DND-41 (cell line): ENCODE data around the gene LEMD1.

Experiments used
- ATAC-seq: fragments of 200-7000 bp; cut with Tn5 transposase; 3 replicates; pipeline ENCODE4 v1.9.1; 2021; ENCODE audit warnings: low read depth; ENCODE audit not compliant: insufficient read depth
- DNase-seq: peaks from one replicate; pipeline ENCODE4 v3.0.0-alpha.2; 2020
- H2AFZ ChIP-seq: 2 replicates; pipeline ENCODE4 v1.6.0; 2012; ENCODE audit warnings: low read depth, low read length
- H3K27ac ChIP-seq: 2 replicates; pipeline ENCODE4 v1.5.1; 2012; ENCODE audit warnings: low read length, inconsistent platforms
- H3K27me3 ChIP-seq: fragments of 200-600 bp; sonication (generic); 2 replicates; pipeline ENCODE4 v1.6.0; 2012; ENCODE audit warnings: low read length, mild to moderate bottlenecking, inconsistent platforms; ENCODE audit not compliant: insufficient read depth, poor library complexity
- H3K36me3 ChIP-seq: 2 replicates; pipeline ENCODE4 v1.5.1; 2012; ENCODE audit warnings: low read length, inconsistent platforms; ENCODE audit not compliant: insufficient read depth
- H3K4me1 ChIP-seq: 2 replicates; pipeline ENCODE4 v1.5.1; 2012; ENCODE audit warnings: mild to moderate bottlenecking, low read length; ENCODE audit not compliant: insufficient read depth
- H3K4me2 ChIP-seq: 2 replicates; pipeline ENCODE4 v1.6.0; 2012; ENCODE audit warnings: mild to moderate bottlenecking, moderate library complexity, low read length, inconsistent platforms; ENCODE audit not compliant: insufficient read depth
- H3K4me3 ChIP-seq, 2 experiments: fragments of 200-600 bp in 1 of 2; shearing (Covaris generic) in 1 of 2; 2 replicates each; pipeline ENCODE4 v1.5.1; 2012 to 2016; ENCODE audit warnings: inconsistent platforms in 2 of 2, low read length in 2 of 2, mild to moderate bottlenecking in 2 of 2, low read depth in 1 of 2, moderate library complexity in 1 of 2
- H3K79me2 ChIP-seq: 2 replicates; pipeline ENCODE4 v1.6.0; 2012; ENCODE audit warnings: low read length, inconsistent platforms; ENCODE audit not compliant: insufficient read depth
- H3K9ac ChIP-seq: 2 replicates; pipeline ENCODE4 v1.6.0; 2012; ENCODE audit warnings: low read depth, mild to moderate bottlenecking, inconsistent platforms, low read length, moderate library complexity
- H3K9me3 ChIP-seq: 2 replicates; pipeline ENCODE4 v1.5.1; 2012; ENCODE audit warnings: low read length, moderate library complexity, mild to moderate bottlenecking, inconsistent platforms; ENCODE audit not compliant: insufficient read depth, severe bottlenecking
- H4K20me1 ChIP-seq: 2 replicates; pipeline ENCODE4 v1.6.0; 2012; ENCODE audit warnings: low read length; ENCODE audit not compliant: insufficient read depth
- CTCF ChIP-seq: IDR thresholded peaks from 2 replicates; pipeline ENCODE4 v1.5.1; 2012; ENCODE audit warnings: borderline replicate concordance, low read length, moderate library complexity, mild to moderate bottlenecking; ENCODE audit not compliant: poor library complexity, severe bottlenecking; ENCODE audit errors: extremely low read depth
- EZH2 ChIP-seq: IDR thresholded peaks from 3 replicates; pipeline ENCODE4 v1.6.1; 2012; ENCODE audit warnings: borderline replicate concordance, low read depth, mild to moderate bottlenecking, moderate library complexity, low read length, inconsistent platforms; ENCODE audit not compliant: severe bottlenecking

The LEMD1 gene

GRCh38 chr1:205398586-205398985 is 23.3 kb downstream of the LEMD1 start:
- Histone ChIP-seq H3K27me3 (peaks cover 14% of the 10 kb centered on the region), H3K4me2 (no peak overlapping the region), H3K4me1 (no peaks in the 10 kb centered on the region), H3K4me3 (no peak overlapping the region), H3K9ac (no peak overlapping the region), H3K9me3 (no peaks in the 10 kb centered on the region), H4K20me1 (no peaks in the 10 kb centered on the region), H3K27ac (no peak overlapping the region), H2AFZ (no peak overlapping the region), H3K36me3 (no peaks in the 10 kb centered on the region), H3K79me2 (no peaks in the 10 kb centered on the region)
- TF ChIP-seq CTCF (no peak), EZH2 (no peak)
- DNase-seq (no peak), ATAC-seq (no peak)

GRCh38 chr1:205396967-205397616 is 24.8 kb downstream of the LEMD1 start:
- Histone ChIP-seq H3K4me1 (no peaks in the 10 kb centered on the region), H3K4me2 (no peak overlapping the region), H3K9me3 (no peaks in the 10 kb centered on the region), H3K27ac (no peak overlapping the region), H3K4me3 (no peak overlapping the region), H2AFZ (no peak overlapping the region), H4K20me1 (no peaks in the 10 kb centered on the region), H3K27me3 (peaks cover 14% of the 10 kb centered on the region), H3K79me2 (no peaks in the 10 kb centered on the region), H3K9ac (no peak overlapping the region), H3K36me3 (no peaks in the 10 kb centered on the region)
- DNase-seq: no peak
- TF ChIP-seq EZH2 (no peak), CTCF (peak; percentile 58)
- ATAC-seq: no peak

- Histone ChIP-seq H2AFZ (no peak overlapping the region), H3K9ac (no peak overlapping the region), H3K27ac (no peak overlapping the region), H3K4me3 (no peak overlapping the region), H3K4me2 (no peak overlapping the region), H4K20me1 (no peaks in the 10 kb centered on the region), H3K4me1 (no peaks in the 10 kb centered on the region), H3K36me3 (no peaks in the 10 kb centered on the region), H3K27me3 (peaks cover 14% of the 10 kb centered on the region), H3K79me2 (no peaks in the 10 kb centered on the region), H3K9me3 (no peaks in the 10 kb centered on the region)
- TF ChIP-seq EZH2 (no peak), CTCF (no peak)
- no peak for ATAC-seq
- DNase-seq: no peak
Measured at GRCh38 chr1:205395616-205396015, 26.2 kb downstream of the LEMD1 start.

- TF ChIP-seq CTCF (no peak), EZH2 (no peak)
Measured at GRCh38 chr1:205392650-205393049, 29.2 kb downstream of the LEMD1 start.

More at GRCh38 chr1:205392650-205393049, 29.2 kb downstream of the LEMD1 start:
- Histone ChIP-seq H3K36me3 (no peaks in the 10 kb centered on the region), H3K27me3 (peaks cover 10% of the 10 kb centered on the region), H3K79me2 (no peaks in the 10 kb centered on the region), H3K4me1 (no peaks in the 10 kb centered on the region), H2AFZ (no peak overlapping the region), H3K9me3 (no peaks in the 10 kb centered on the region), H3K4me2 (no peak overlapping the region), H4K20me1 (no peaks in the 10 kb centered on the region), H3K9ac (no peak overlapping the region), H3K27ac (no peak overlapping the region), H3K4me3 (no peak overlapping the region)
- ATAC-seq (no peak), DNase-seq (no peak)
